ENCODE measurements around the gene TRMT11. TPM values are rescaled to one million over a fixed set of nuclear protein-coding genes. Genes with fewer than 3 reads are reported as not detected.

Gene TRMT11
- total and polyA plus RNA-seq, 10 of the 15 experiments (the other 5 are each of a cell fraction or from before 2014, with no cell fraction given), result 34.0 to 81.1 (median 43.7) TPM

DNA sequence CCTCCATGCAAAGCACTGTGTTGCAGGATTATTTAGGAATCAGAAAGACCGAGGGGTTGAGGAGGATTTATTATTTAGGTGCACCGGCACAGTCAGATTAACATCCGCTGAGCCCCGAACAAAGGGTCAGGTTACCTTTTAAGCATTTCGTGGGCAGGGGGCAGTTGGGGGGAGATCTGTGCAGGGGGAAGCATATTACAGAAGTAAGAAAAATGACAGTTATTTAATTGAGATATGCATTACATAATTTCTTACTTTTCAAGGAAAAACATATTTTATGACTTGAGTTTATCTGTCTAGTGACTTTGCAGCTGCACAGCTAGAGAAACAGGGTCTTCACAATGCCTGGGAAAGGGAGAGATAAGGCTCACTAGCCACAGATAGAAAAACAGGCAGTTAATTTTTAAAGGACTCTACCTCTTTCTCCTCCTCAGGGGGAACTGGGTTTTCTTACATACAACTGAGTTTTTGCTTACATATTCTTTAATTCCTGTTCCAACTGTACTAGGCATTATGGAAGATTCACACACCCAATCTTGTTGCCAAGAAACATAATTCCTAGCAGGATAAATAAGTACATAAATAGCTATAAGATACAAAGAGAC is 31.5 kb upstream of the TRMT11 start:
- H3K4me1 ChIP-seq (ENCODE audit: control insufficient read depth, insufficient read depth, low read length), result peaks cover 7% of the 10 kb centered on the region
- H3K9me3 ChIP-seq (replicated peaks; ENCODE audit: control insufficient read depth, insufficient read depth, low read length), result no peaks in the 10 kb centered on the region
- peaks cover 17% of the 10 kb centered on the region for H3K79me2 ChIP-seq (ENCODE audit: control insufficient read depth, insufficient read depth, low read length)
- no peak overlapping the region for H3K4me2 ChIP-seq (ENCODE audit: control insufficient read depth, insufficient read depth)
- no peak for DNase-seq (ENCODE audit: low read depth, low spot score)
- ChIA-PET RAD21 (ENCODE audit: unreplicated experiment) (interaction anchor here (0.8 to 6.2 kb wide), 8 partner anchors 9 to 175 kb away, joined by 3 to 91 read pairs (median 18); partner anchors contain the start of genes NCOA7 and TRMT11), CTCF (interaction anchor here (0.6 to 15.3 kb wide), 20 partner anchors 9 to 675 kb away, joined by 3 to 505 read pairs (median 20); partner anchors contain the start of genes NCOA7 and TRMT11), SMC1A (ENCODE audit: uncharacterized antibody, unreplicated experiment) (interaction anchor here (1.2 to 9.8 kb wide), 11 partner anchors 7 to 172 kb away, joined by 3 to 179 read pairs (median 11); partner anchors contain the start of gene NCOA7), POLR2A (interaction anchor here (3.7 kb wide), 1 partner anchor 165 kb away, joined by 17 read pairs; the partner anchor contains the start of gene NCOA7)
- in situ Hi-C loops (cut with MboI) (loop anchor here (5.0 kb wide), 1 partner anchor 168 kb away; no protein-coding TSS in a partner anchor), intact Hi-C loops (cut with micrococcal nuclease; ENCODE audit: unreplicated experiment) (loop anchor here (5.0 kb wide), 1 partner anchor 643 kb away; no protein-coding TSS in a partner anchor)
- FAIRE-seq, result no peak
- H3K36me3 ChIP-seq (ENCODE audit: control insufficient read depth in 2 of 2, insufficient read depth in 2 of 2, low read length in 1 of 2), result no peaks in the 10 kb centered on the region
- no peak overlapping the region for H3K27ac ChIP-seq (ENCODE audit: control insufficient read depth, insufficient read depth)
- H3K4me3 ChIP-seq, result no peak overlapping the region
- ATAC-seq, result no peak
- no TSS peak for BruUV-seq (replicated peaks)
- no peak overlapping the region for H2AFZ ChIP-seq (ENCODE audit: control insufficient read depth, low read depth, low read length)
- no peak for TF ChIP-seq ZZZ3 (IDR thresholded peaks at IDR 0.05; ENCODE audit: control insufficient read depth, insufficient read length, low read depth)
- TF ChIP-seq YY1 (IDR thresholded peaks at IDR 0.05; ENCODE audit: low read depth, low read length), result no peak
- no peak for TF ChIP-seq MEF2B (IDR thresholded peaks at IDR 0.05; ENCODE audit: partially characterized antibody, poor library complexity, severe bottlenecking)
- no peak for TF ChIP-seq CBFB (IDR thresholded peaks at IDR 0.05; ENCODE audit: low read depth)
- no peak for TF ChIP-seq BRCA1 (IDR thresholded peaks at IDR 0.05; ENCODE audit: low read depth, low read length)
- TF ChIP-seq, protein P1, sequence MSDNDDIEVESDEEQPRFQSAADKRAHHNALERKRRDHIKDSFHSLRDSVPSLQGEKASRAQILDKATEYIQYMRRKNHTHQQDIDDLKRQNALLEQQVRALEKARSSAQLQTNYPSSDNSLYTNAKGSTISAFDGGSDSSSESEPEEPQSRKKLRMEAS (IDR thresholded peaks at IDR 0.05; ENCODE audit: low read depth, low read length), result no peak
- TF ChIP-seq ZNF384 (IDR thresholded peaks at IDR 0.05; ENCODE audit: borderline replicate concordance, low read depth, low read length), result no peak
- no peak for TF ChIP-seq CBX3 (IDR thresholded peaks at IDR 0.05; ENCODE audit: borderline replicate concordance, low read depth)
- TF ChIP-seq NRF1 (conservative IDR thresholded peaks at IDR 0.05; ENCODE audit: low read depth, low read length), result no peak
- TF ChIP-seq STAT1 (conservative IDR thresholded peaks at IDR 0.05), result no peak
- TF ChIP-seq LARP7 (IDR thresholded peaks at IDR 0.05), result no peak
- no peak for TF ChIP-seq TBL1XR1 (IDR thresholded peaks at IDR 0.05; ENCODE audit: low read depth, low read length)
- TF ChIP-seq, protein P2, sequence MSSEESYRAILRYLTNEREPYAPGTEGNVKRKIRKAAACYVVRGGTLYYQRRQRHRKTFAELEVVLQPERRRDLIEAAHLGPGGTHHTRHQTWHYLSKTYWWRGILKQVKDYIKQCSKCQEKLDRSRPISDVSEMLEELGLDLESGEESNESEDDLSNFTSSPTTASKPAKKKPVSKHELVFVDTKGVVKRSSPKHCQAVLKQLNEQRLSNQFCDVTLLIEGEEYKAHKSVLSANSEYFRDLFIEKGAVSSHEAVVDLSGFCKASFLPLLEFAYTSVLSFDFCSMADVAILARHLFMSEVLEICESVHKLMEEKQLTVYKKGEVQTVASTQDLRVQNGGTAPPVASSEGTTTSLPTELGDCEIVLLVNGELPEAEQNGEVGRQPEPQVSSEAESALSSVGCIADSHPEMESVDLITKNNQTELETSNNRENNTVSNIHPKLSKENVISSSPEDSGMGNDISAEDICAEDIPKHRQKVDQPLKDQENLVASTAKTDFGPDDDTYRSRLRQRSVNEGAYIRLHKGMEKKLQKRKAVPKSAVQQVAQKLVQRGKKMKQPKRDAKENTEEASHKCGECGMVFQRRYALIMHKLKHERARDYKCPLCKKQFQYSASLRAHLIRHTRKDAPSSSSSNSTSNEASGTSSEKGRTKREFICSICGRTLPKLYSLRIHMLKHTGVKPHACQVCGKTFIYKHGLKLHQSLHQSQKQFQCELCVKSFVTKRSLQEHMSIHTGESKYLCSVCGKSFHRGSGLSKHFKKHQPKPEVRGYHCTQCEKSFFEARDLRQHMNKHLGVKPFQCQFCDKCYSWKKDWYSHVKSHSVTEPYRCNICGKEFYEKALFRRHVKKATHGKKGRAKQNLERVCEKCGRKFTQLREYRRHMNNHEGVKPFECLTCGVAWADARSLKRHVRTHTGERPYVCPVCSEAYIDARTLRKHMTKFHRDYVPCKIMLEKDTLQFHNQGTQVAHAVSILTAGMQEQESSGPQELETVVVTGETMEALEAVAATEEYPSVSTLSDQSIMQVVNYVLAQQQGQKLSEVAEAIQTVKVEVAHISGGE (CRISPR knock-in tag; IDR thresholded peaks at IDR 0.05), result no peak
- no peak for TF ChIP-seq HDGF (IDR thresholded peaks at IDR 0.05)
- no peak for TF ChIP-seq MLLT1 (IDR thresholded peaks at IDR 0.05)
- no peaks in the 10 kb centered on the region for H4K20me1 ChIP-seq (ENCODE audit: control insufficient read depth, insufficient read depth)
- no peaks in the 10 kb centered on the region for H3K27me3 ChIP-seq (replicated peaks in 1 of 2; ENCODE audit: control insufficient read depth in 2 of 2, insufficient read depth in 2 of 2, low read length in 1 of 2)
- 32% methylated on average over 5 of the region's 5 CpGs for WGBS (ENCODE audit: insufficient coverage, insufficient replicate concordance, low lambda C conversion rate, missing lambda C conversion rate)
- no peak overlapping the region for H3K9ac ChIP-seq (ENCODE audit: control insufficient read depth, insufficient read depth, low read length)
